Uterus (tissue), 4 donors: Measurements from ENCODE around the gene BRSK2. TPM values are rescaled to one million over a fixed set of nuclear protein-coding genes. Genes with fewer than 3 reads are reported as not detected.
A peak's percentile ranks its signal among the peaks of the same experiment; 100 is the strongest.

ENCODE experiments used
- DNase-seq, 2 donors: peaks; one replicate each; pipeline ENCODE4 v3.0.0-alpha.2; 2019 to 2020
- H3K27ac ChIP-seq, 2 donors: fragments of 200-600 bp; sonication (generic); 1 replicate in 1 of 2; 2 replicates in 1 of 2; pipeline ENCODE4 v1.5.1; 2016 to 2018
- H3K27me3 ChIP-seq, 2 donors: fragments of 200-600 bp; sonication (generic); one replicate each; pipeline ENCODE4 v1.5.1; 2018 to 2019; ENCODE audit warnings: control low read depth in 1 of 2
- H3K36me3 ChIP-seq, 2 donors: fragments of 200-600 bp; sonication (generic); one replicate each; pipeline ENCODE4 v1.5.1; 2019; ENCODE audit warnings: control low read depth in 1 of 2
- H3K4me1 ChIP-seq, 2 donors: fragments of 200-600 bp; sonication (generic); one replicate each; pipeline ENCODE4 v1.5.1; 2018 to 2019; ENCODE audit warnings: control low read depth in 1 of 2
- H3K4me3 ChIP-seq, 2 donors: fragments of 200-600 bp; sonication (generic); 1 replicate in 1 of 2; 2 replicates in 1 of 2; pipeline ENCODE4 v1.5.1; 2018 to 2019; ENCODE audit warnings: mild to moderate bottlenecking in 1 of 2
- H3K9me3 ChIP-seq, 2 donors: fragments of 200-600 bp; sonication (generic); one replicate each; pipeline ENCODE4 v1.5.1; 2019; ENCODE audit warnings: control low read depth in 1 of 2
- POLR2A ChIP-seq, 2 donors: fragments of 450-650 bp; IDR thresholded peaks; one replicate each; pipeline ENCODE4 v1.6.1; 2016; ENCODE audit warnings: antibody characterized with exemption in 2 of 2, mild to moderate bottlenecking in 1 of 2, moderate library complexity in 1 of 2
- intact Hi-C: fragments of 100-400 bp; cut with DNase I; formaldehyde crosslinking; loops from one replicate; pipeline ENCODE4 v1.15.1; 2023; ENCODE audit warnings: low total_unique reads
- total RNA-seq, 4 donors: library from RNA; depleted of rRNA in 3 of 4; stranded (reverse); fragments of >200 nt in 3 of 4; gene quantifications; one replicate each; pipeline versions ENCODE4 v1.1.0 to v1.2.4, GENCODE V29; 2014 to 2023
- TF ChIP-seq, protein P1 (sequence below), 4 experiments: fragments of 200-600 bp in 2 of 4; fragments of 450-650 bp in 2 of 4; sonication (generic) in 2 of 4; IDR thresholded peaks; one replicate each; pipeline ENCODE4 v1.5.1; 2016 to 2019; ENCODE audit warnings: antibody characterized with exemption in 4 of 4, mild to moderate bottlenecking in 2 of 4, moderate library complexity in 1 of 4
- donor health status: DM: yes; HTN: yes; CAD: no.

Gene BRSK2
- total RNA-seq, 4 donors from 2014 or later, result 1.5 to 2.2 TPM; not detected in 2

DNA sequence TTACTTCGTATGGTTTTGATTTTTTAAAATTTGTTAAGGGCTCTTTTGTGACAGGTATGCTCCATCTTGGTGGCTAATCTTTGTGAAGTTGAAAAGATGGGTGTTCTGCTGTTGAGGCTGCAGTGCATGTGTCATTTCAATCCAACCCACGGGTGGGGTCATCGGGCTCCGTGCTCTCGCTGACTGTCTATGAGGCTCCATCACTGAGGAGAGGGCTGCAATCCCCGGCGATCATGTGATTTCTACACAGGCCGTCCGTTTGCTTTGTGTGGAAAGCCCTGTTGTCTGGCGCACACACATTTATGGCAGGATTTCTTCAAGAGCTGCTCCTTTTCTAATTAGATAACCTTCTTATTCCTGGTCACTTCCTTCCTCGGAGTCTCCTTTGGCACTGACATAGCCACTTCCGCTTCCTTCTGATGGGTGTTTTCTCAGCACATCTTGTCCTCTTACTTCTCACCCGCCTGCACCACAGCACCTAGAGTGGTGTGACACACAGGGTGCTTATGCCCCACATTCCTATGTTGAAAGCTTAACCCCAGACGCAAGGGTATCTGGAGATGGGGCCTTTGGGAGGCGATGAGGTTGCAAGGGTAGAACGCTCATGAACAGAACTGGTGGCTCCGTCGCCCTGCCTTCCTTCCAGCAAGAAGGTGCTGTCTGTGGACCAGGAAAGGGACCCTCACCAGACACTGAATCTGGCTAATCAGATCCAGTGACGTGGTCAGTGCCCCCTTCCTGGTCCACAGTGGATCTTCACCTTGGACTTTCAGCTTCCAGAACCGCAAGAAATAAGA, 87.4 kb downstream of the BRSK2 start:
- DNase-seq, result peak; percentile 8 to 10
- intact Hi-C loops, result no loop called here
- H3K27ac ChIP-seq, result no peak overlapping the region
- H3K27me3 ChIP-seq, result no peaks in the 10 kb centered on the region
- no peaks in the 10 kb centered on the region for H3K9me3 ChIP-seq
- no peak overlapping the region for H3K4me3 ChIP-seq
- peaks cover 0 to 10% of the 10 kb centered on the region in 2 donors for H3K4me1 ChIP-seq
- TF ChIP-seq, protein P1, sequence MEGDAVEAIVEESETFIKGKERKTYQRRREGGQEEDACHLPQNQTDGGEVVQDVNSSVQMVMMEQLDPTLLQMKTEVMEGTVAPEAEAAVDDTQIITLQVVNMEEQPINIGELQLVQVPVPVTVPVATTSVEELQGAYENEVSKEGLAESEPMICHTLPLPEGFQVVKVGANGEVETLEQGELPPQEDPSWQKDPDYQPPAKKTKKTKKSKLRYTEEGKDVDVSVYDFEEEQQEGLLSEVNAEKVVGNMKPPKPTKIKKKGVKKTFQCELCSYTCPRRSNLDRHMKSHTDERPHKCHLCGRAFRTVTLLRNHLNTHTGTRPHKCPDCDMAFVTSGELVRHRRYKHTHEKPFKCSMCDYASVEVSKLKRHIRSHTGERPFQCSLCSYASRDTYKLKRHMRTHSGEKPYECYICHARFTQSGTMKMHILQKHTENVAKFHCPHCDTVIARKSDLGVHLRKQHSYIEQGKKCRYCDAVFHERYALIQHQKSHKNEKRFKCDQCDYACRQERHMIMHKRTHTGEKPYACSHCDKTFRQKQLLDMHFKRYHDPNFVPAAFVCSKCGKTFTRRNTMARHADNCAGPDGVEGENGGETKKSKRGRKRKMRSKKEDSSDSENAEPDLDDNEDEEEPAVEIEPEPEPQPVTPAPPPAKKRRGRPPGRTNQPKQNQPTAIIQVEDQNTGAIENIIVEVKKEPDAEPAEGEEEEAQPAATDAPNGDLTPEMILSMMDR (IDR thresholded peaks at IDR 0.05), result no peak
- no peak for TF ChIP-seq POLR2A (IDR thresholded peaks at IDR 0.05)
- H3K36me3 ChIP-seq, result no peaks in the 10 kb centered on the region

DNA sequence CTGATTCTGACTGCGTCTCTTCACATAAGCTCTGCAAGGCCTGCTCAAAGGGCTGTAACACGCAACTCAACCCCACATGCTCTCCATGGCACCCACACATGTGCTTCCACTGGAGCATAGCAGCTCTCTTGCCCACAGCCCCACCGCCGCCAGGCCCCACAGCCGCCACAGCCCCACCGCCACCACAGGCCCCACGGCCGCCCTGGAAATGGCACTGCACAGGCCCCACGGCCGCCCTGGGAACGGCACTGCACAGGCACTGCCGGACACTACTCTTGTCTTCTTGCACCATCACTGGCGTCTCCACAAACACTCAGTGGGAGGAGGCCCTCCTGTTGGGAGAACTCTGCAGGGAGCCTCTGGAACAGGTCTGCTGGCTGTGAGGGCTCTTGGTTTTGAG, 88.3 kb downstream of the BRSK2 start:
- no peaks in the 10 kb centered on the region for H3K36me3 ChIP-seq
- no peak overlapping the region for H3K27ac ChIP-seq
- no peak overlapping the region for H3K4me3 ChIP-seq
- TF ChIP-seq, protein P1 (IDR thresholded peaks at IDR 0.05), result no peak
- no peak for TF ChIP-seq POLR2A (IDR thresholded peaks at IDR 0.05)
- DNase-seq, result peak in 1 of 2 donors; percentile 13
- no peaks in the 10 kb centered on the region for H3K9me3 ChIP-seq
- intact Hi-C loops, result no loop called here
- H3K4me1 ChIP-seq, result peaks cover 0 to 11% of the 10 kb centered on the region in 2 donors
- no peaks in the 10 kb centered on the region for H3K27me3 ChIP-seq

DNA sequence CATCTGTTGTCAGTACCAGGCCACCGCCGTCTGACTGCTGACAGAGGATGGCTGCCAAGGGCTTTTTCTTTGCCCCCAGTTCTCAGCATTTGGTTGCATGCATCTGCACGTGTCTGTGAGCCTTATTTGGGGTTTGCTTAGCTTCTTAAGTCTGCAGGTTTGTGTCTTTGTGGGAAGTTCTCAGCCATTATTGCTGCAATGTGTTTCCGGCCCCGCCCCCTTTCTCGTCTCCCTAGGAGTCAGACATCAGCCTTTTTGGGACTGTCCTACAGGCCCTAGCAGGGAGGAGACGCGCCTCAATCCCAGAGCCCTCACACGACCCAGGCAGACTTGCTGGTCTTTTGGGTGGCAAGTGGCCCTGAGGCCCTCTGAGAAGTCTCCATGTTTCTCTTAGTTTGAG, 88.8 kb downstream of the BRSK2 start:
- no peaks in the 10 kb centered on the region for H3K36me3 ChIP-seq
- no peak overlapping the region for H3K27ac ChIP-seq
- no peaks in the 10 kb centered on the region for H3K27me3 ChIP-seq
- intact Hi-C loops, result no loop called here
- no peaks in the 10 kb centered on the region for H3K9me3 ChIP-seq
- DNase-seq, result peak; percentile 9 to 15
- no peak overlapping the region for H3K4me3 ChIP-seq
- H3K4me1 ChIP-seq, result peaks cover 0 to 12% of the 10 kb centered on the region in 2 donors
- TF ChIP-seq, protein P1 (IDR thresholded peaks at IDR 0.05), result no peak

DNA sequence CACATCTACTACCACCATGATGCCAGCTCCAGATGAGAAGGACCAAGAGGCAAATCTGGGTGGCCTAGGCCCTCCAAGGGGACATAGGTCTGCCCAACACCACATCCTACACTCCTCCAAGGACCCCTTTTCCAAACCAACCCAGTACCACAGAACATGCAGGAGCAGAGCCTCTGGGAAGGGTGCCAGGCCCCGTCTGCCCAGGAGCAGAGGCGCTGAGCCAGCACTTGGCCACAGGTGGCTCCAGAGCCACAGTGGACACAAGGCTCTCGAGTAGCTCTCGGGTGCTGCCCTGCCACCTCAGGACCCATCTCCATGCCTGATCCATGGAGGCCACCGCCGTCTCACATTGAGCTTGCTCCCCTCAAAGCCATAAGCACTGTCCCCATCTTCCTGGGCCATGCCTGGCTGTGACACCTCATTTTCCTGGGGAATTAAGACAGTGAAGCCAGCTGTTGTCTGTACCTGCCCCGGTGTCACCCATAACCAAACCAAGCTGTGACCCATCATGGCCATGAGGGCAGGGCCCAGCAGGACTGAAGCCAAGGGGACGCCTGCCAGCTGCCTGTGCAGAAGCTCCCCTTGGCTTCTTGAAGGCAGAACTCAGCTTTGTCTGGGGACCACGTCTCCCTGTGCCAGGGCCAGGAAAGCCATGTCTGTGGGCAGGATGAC, 89.4 kb downstream of the BRSK2 start:
- TF ChIP-seq, protein P1 (IDR thresholded peaks at IDR 0.05), result no peak
- TF ChIP-seq POLR2A (IDR thresholded peaks at IDR 0.05), result no peak
- Histone ChIP-seq H3K27me3 (no peaks in the 10 kb centered on the region), H3K4me1 (peaks cover 0 to 15% of the 10 kb centered on the region in 2 donors), H3K9me3 (no peaks in the 10 kb centered on the region), H3K27ac (peak overlapping the region in 1 of 2 donors; percentile 18), H3K4me3 (no peak overlapping the region), H3K36me3 (no peaks in the 10 kb centered on the region)
- intact Hi-C loops, result no loop called here
- peak; percentile 13 to 20 for DNase-seq

DNA sequence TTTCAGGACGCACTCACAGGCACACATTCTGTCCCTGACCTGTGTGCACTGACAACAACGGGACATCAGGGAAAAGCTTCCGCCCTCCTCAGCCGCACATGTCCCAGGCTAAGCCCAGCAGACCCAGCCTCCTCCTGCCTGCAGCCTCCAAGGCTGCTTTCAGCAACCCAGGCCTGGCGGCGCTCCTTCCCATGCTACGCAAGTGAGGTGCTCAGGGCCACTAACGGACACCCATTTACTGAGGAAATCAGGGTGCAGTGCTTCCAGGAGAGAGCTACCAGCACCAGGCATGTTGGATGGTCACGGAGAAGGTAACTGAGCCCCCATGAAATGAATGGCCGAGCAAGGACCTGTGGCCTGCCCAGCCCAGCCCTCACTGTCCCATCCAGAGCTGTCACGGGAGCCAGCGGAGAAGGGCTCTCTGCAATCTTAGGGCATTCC, 90.0 kb downstream of the BRSK2 start:
- Histone ChIP-seq H3K9me3 (no peaks in the 10 kb centered on the region), H3K27ac (peak overlapping the region in 1 of 2 donors; percentile 18), H3K36me3 (no peaks in the 10 kb centered on the region), H3K4me3 (no peak overlapping the region), H3K27me3 (no peaks in the 10 kb centered on the region), H3K4me1 (peaks cover 0 to 20% of the 10 kb centered on the region in 2 donors)
- DNase-seq, result peak; percentile 10 to 13
- TF ChIP-seq POLR2A (IDR thresholded peaks at IDR 0.05), result no peak
- TF ChIP-seq, protein P1 (IDR thresholded peaks at IDR 0.05), result no peak
- intact Hi-C loops, result no loop called here
